ENCODE measurements around the gene PRF1.
A peak's percentile ranks its signal among the peaks of the same experiment; 100 is the strongest.

PRF1 gene

GRCh38 chr10:70620020-70620289, 17.4 kb upstream of the PRF1 start:
- DNase-seq (ENCODE audit: low read depth): no peak
- no peak for TF ChIP-seq CTCF (IDR thresholded peaks at IDR 0.05; ENCODE audit: insufficient read depth, low read depth, low read length, missing control alignments)
- no peak overlapping the region for H3K4me3 ChIP-seq (ENCODE audit: low read depth, low read length)

GRCh38 chr10:70619271-70620019, 16.9 kb upstream of the PRF1 start:
- no peak overlapping the region for H3K4me3 ChIP-seq (ENCODE audit: low read depth, low read length)
- no peak for DNase-seq (ENCODE audit: low read depth)
- TF ChIP-seq CTCF (IDR thresholded peaks at IDR 0.05; ENCODE audit: insufficient read depth, low read depth, low read length, missing control alignments): peak; percentile 31

GRCh38 chr10:70618663-70619062, 16.1 kb upstream of the PRF1 start:
- TF ChIP-seq CTCF (IDR thresholded peaks at IDR 0.05; ENCODE audit: insufficient read depth, low read depth, low read length, missing control alignments): no peak
- no peak for DNase-seq (ENCODE audit: low read depth)
- H3K4me3 ChIP-seq (ENCODE audit: low read depth, low read length): no peak overlapping the region

GRCh38 chr10:70617798-70618568, 15.4 kb upstream of the PRF1 start:
- no peak for DNase-seq (ENCODE audit: low read depth)
- no peak overlapping the region for H3K4me3 ChIP-seq (ENCODE audit: low read depth, low read length)
- TF ChIP-seq CTCF (IDR thresholded peaks at IDR 0.05; ENCODE audit: insufficient read depth, low read depth, low read length, missing control alignments): no peak

- H3K4me3 ChIP-seq (ENCODE audit: low read depth, low read length): no peak overlapping the region
- no peak for DNase-seq (ENCODE audit: low read depth)
- TF ChIP-seq CTCF (IDR thresholded peaks at IDR 0.05; ENCODE audit: insufficient read depth, low read depth, low read length, missing control alignments): no peak
Measured at GRCh38 chr10:70616761-70617160, 14.2 kb upstream of the PRF1 start.

- no peak for TF ChIP-seq CTCF (IDR thresholded peaks at IDR 0.05; ENCODE audit: insufficient read depth, low read depth, low read length, missing control alignments)
- no peak for DNase-seq (ENCODE audit: low read depth)
- H3K4me3 ChIP-seq (ENCODE audit: low read depth, low read length): no peak overlapping the region
Measured at GRCh38 chr10:70615784-70616522, 13.4 kb upstream of the PRF1 start.
